Breast epithelium (tissue), 4 donors: ENCODE measurements around the gene APOL4. TPM values are rescaled to one million over a fixed set of nuclear protein-coding genes. Genes with fewer than 3 reads are reported as not detected.

Experiments
- DNase-seq, 2 donors: peaks; one replicate each; pipeline ENCODE4 v3.0.0-alpha.2; 2019; ENCODE audit warnings: low spot score in 2 of 2
- H3K27ac ChIP-seq, 2 donors: fragments of 200-600 bp; sonication (generic) in 1 of 2; one replicate each; pipeline ENCODE4 v1.5.1; 2016 to 2019; ENCODE audit warnings: mild to moderate bottlenecking in 1 of 2
- H3K27me3 ChIP-seq, 2 donors: fragments of 200-600 bp; sonication (generic) in 1 of 2; one replicate each; pipeline versions ENCODE4 v1.5.1 to v1.6.0; 2017 to 2019; ENCODE audit warnings: control low read depth in 1 of 2, mild to moderate bottlenecking in 1 of 2
- H3K36me3 ChIP-seq: fragments of 200-600 bp; one replicate; pipeline ENCODE4 v1.5.1; 2019
- H3K4me1 ChIP-seq, 2 donors: fragments of 200-600 bp; sonication (generic); one replicate each; pipeline ENCODE4 v1.5.1; 2016 to 2019; ENCODE audit warnings: control low read depth in 1 of 2
- H3K4me3 ChIP-seq, 3 donors: fragments of 200-600 bp; sonication (generic); 1 replicate in 2 of 3; 2 replicates in 1 of 3; pipeline ENCODE4 v1.5.1; 2016 to 2019; ENCODE audit warnings: mild to moderate bottlenecking in 3 of 3, moderate library complexity in 2 of 3
- H3K9me3 ChIP-seq, 2 donors: fragments of 200-600 bp; sonication (generic) in 1 of 2; one replicate each; pipeline ENCODE4 v1.5.1; 2016 to 2019; ENCODE audit warnings: control low read depth in 1 of 2
- POLR2A ChIP-seq: fragments of 450-650 bp; IDR thresholded peaks from one replicate; pipeline ENCODE4 v1.6.1; 2016; ENCODE audit warnings: antibody characterized with exemption, mild to moderate bottlenecking, moderate library complexity
- POLR2AphosphoS5 ChIP-seq, 3 donors: sonication (generic); formaldehyde crosslinking; IDR thresholded peaks; one replicate each; pipeline ENCODE4 v1.6.1; 2017; ENCODE audit warnings: antibody characterized with exemption in 3 of 3
- intact Hi-C: fragments of 100-400 bp; cut with DNase I; formaldehyde crosslinking; loops from one replicate; pipeline ENCODE4 v1.15.1; 2023; ENCODE audit warnings: low total_unique reads
- total RNA-seq, 3 donors: library from RNA; depleted of rRNA; stranded (reverse); fragments of >200 nt; gene quantifications; one replicate each; pipeline ENCODE4 v1.1.0, GENCODE V29; 2016
- TF ChIP-seq, protein P1 (sequence below), 3 donors: fragments of 450-650 bp; IDR thresholded peaks; one replicate each; pipeline ENCODE4 v1.5.1; 2016 to 2017; ENCODE audit warnings: antibody characterized with exemption in 3 of 3, mild to moderate bottlenecking in 3 of 3, moderate library complexity in 3 of 3

Gene APOL4
- total RNA-seq, 3 donors from 2014 or later: 4.9 to 41.3 (median 15.0) TPM

DNA sequence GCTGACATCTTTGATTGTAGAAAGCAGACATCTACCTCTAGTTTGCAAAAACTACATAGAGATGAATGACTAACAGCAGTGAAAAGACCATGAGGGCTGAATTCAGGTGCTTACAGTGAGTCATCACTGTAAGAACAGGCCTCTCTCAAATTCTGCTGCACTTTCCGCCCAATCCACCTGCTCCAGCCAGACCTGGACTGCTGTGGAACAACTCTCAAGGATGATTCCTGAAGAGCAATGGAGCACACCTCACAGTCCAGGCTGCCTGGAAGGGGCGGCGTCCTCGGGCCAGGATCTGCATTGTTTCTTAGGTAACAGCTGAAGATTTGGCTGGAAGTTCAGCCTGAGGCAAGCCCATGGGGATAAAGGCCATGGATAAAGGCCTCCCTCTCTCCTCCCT lies 22.6 kb upstream of the APOL4 start:
- TF ChIP-seq POLR2A: no peak
- no peak for TF ChIP-seq POLR2AphosphoS5 (IDR thresholded peaks at IDR 0.05)
- TF ChIP-seq, protein P1, sequence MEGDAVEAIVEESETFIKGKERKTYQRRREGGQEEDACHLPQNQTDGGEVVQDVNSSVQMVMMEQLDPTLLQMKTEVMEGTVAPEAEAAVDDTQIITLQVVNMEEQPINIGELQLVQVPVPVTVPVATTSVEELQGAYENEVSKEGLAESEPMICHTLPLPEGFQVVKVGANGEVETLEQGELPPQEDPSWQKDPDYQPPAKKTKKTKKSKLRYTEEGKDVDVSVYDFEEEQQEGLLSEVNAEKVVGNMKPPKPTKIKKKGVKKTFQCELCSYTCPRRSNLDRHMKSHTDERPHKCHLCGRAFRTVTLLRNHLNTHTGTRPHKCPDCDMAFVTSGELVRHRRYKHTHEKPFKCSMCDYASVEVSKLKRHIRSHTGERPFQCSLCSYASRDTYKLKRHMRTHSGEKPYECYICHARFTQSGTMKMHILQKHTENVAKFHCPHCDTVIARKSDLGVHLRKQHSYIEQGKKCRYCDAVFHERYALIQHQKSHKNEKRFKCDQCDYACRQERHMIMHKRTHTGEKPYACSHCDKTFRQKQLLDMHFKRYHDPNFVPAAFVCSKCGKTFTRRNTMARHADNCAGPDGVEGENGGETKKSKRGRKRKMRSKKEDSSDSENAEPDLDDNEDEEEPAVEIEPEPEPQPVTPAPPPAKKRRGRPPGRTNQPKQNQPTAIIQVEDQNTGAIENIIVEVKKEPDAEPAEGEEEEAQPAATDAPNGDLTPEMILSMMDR (IDR thresholded peaks at IDR 0.05): no peak
- no peaks in the 10 kb centered on the region for H3K36me3 ChIP-seq
- H3K4me1 ChIP-seq: no peaks in the 10 kb centered on the region
- intact Hi-C loops: no loop called here
- DNase-seq: no peak
- H3K27me3 ChIP-seq: no peaks in the 10 kb centered on the region
- H3K4me3 ChIP-seq: no peak overlapping the region
- H3K27ac ChIP-seq: no peak overlapping the region
- H3K9me3 ChIP-seq: no peaks in the 10 kb centered on the region

DNA sequence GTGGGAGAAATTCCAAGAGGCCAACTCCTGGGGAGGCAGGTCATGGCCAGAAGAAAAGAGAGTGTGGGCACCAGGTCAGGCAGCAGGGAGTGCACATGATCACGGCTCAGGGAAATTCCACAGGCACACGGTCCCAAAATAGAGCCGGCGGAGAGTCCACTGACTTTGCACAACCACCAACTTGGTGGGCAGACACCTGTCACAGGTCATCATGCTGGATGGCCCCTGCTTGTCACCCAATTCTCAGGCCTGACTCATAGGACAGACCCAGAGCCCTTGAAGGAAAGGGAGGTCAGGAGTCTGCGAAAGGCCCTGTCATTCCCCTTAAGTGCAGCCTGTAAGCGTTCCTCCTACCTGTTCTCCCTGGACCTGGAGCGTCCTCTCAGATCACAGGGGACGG lies 21.9 kb upstream of the APOL4 start:
- TF ChIP-seq POLR2A (no peak), POLR2AphosphoS5 (IDR thresholded peaks at IDR 0.05) (no peak)
- TF ChIP-seq, protein P1 (IDR thresholded peaks at IDR 0.05): no peak
- Histone ChIP-seq H3K4me3 (no peak overlapping the region), H3K36me3 (no peaks in the 10 kb centered on the region), H3K27ac (no peak overlapping the region), H3K4me1 (no peaks in the 10 kb centered on the region), H3K9me3 (no peaks in the 10 kb centered on the region), H3K27me3 (no peaks in the 10 kb centered on the region)
- no peak for DNase-seq
- intact Hi-C loops: no loop called here

DNA sequence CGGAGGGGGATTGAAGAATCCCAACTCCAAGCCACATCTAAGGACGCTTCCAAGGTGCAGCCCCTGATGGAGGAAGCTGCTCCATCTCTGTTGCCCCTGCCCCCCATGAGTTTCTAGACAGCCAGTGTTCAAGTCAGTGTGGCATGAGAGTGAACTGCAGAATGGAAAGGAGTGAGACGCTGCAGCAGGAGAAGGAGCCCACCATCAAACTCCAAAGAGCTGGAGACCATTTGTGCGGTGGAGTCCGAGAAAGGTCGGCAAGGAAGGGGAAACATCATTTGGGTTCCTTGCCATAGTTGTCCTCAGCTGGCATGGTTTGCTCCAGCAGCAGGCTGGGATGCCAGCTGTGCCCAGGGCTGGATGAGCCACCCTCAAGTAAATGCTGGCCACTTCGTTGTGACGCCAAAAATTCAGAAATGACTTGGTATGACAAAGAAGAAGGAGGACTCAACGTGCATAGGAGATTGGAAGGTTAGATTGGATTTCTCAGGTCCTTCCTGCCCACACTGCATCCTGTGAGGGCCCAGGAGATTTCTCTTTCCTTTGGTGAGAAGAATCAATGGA lies 21.4 kb upstream of the APOL4 start:
- H3K4me3 ChIP-seq: no peak overlapping the region
- no peak for DNase-seq
- H3K27me3 ChIP-seq: no peaks in the 10 kb centered on the region
- TF ChIP-seq POLR2AphosphoS5 (IDR thresholded peaks at IDR 0.05) (no peak), POLR2A (no peak)
- TF ChIP-seq, protein P1 (IDR thresholded peaks at IDR 0.05): no peak
- intact Hi-C loops: no loop called here
- H3K4me1 ChIP-seq: no peaks in the 10 kb centered on the region
- H3K36me3 ChIP-seq: no peaks in the 10 kb centered on the region
- H3K9me3 ChIP-seq: no peaks in the 10 kb centered on the region
- H3K27ac ChIP-seq: no peak overlapping the region

DNA sequence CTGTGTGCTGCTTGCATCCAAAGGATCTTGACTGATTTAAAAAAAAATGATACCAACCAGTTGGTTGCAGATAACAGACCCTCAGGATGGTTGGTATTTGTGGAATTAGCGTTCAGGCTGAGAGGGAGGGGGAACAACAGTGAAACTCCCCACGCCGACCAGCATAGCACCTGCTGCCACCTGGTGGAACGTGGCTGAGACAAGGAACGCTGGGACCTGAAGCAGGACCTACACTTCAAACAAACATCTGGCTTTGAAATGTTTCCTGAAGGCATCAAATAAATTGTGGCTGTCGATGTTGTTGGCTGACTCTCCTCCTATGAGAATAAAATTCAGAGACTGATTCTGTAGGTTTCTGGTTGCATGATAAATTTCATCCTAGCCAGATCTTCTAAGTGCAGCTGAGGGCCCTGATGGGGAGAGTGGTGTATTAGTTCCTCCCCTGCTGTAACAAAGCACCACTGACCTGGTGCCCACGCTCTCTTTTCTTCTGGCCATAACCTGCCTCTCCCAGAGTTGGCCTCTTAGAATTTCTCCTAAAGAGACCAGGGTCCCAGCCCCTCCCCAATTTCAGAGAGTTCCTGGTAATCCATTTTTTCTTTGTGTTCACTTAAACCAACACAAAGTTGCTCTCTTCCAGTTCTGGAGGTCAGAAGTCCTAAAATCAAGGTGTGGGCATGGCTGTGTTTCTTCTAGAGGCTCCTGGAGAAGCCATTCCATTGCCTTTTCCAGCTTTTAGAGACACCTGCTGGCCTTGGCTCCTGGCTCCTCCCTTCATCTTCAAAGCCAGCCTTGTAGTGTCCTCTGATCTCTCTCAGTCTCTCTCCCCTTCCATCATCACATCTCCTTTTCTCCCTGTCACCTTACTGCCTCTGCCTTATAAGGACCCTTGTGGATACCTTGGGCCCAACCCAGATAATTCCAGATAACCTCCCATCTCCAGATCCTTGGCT lies 20.5 kb upstream of the APOL4 start:
- H3K36me3 ChIP-seq: no peaks in the 10 kb centered on the region
- no peak overlapping the region for H3K4me3 ChIP-seq
- no peak overlapping the region for H3K27ac ChIP-seq
- no peaks in the 10 kb centered on the region for H3K27me3 ChIP-seq
- H3K9me3 ChIP-seq: no peaks in the 10 kb centered on the region
- no peaks in the 10 kb centered on the region for H3K4me1 ChIP-seq
- TF ChIP-seq POLR2AphosphoS5 (IDR thresholded peaks at IDR 0.05) (no peak), POLR2A (no peak)
- TF ChIP-seq, protein P1 (IDR thresholded peaks at IDR 0.05): peak; percentile 34 to 65 (median 51)
- intact Hi-C loops: no loop called here
- DNase-seq: no peak

DNA sequence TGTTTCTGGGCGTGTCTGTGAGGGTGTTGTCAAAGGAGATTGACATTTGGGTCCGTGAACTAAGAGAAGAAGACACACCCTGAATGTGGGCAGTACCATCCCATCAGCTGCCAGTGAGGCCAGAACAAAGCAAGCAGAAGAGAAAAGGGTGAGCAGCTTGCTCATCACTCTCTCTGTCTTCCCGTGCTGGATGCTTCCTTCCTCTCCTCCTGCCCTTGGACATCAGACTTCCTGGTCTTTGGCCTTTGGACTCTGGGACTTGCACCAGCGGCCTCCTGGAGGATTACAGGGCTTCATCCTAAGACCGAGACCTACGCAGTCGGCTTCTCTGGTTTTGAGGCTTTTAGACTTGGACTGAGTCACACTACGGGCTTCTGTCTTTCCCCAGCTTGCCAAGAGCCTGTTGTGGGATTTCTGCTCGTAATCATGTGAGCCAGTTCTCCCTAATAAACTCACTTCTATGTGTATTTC lies 18.9 kb upstream of the APOL4 start:
- Histone ChIP-seq H3K27ac (peak overlapping the region; percentile 12 to 67), H3K27me3 (no peaks in the 10 kb centered on the region), H3K36me3 (no peaks in the 10 kb centered on the region), H3K9me3 (no peaks in the 10 kb centered on the region), H3K4me3 (no peak overlapping the region), H3K4me1 (no peaks in the 10 kb centered on the region)
- intact Hi-C loops: no loop called here
- no peak for DNase-seq
- TF ChIP-seq POLR2A: no peak
- TF ChIP-seq, protein P1 (IDR thresholded peaks at IDR 0.05): no peak
- peak in 2 of 3 donors; percentile 15 to 20 for TF ChIP-seq POLR2AphosphoS5 (IDR thresholded peaks at IDR 0.05)
